Left renal cortex interstitium (tissue), 4 donors: ENCODE measurements around the gene HOXA10. TPM values are rescaled to one million over a fixed set of nuclear protein-coding genes. Genes with fewer than 3 reads are reported as not detected.

ENCODE experiments used
- DNase-seq, 4 donors: peaks; one replicate each; pipeline ENCODE4 v3.0.0-alpha.2; 2013; ENCODE audit warnings: low read depth in 4 of 4, low spot score in 2 of 4, missing footprints in 1 of 4
- polyA plus RNA-seq, 4 donors: library from polyadenylated mRNA; unstranded; fragments of 120-200 nt; gene quantifications; one replicate each; pipeline ENCODE4 v1.2.1, GENCODE V29; 2013; ENCODE audit not compliant: insufficient read length in 4 of 4

HOXA10 gene
- polyA plus RNA-seq, 4 donors: 131 to 160 (median 151) TPM

DNA sequence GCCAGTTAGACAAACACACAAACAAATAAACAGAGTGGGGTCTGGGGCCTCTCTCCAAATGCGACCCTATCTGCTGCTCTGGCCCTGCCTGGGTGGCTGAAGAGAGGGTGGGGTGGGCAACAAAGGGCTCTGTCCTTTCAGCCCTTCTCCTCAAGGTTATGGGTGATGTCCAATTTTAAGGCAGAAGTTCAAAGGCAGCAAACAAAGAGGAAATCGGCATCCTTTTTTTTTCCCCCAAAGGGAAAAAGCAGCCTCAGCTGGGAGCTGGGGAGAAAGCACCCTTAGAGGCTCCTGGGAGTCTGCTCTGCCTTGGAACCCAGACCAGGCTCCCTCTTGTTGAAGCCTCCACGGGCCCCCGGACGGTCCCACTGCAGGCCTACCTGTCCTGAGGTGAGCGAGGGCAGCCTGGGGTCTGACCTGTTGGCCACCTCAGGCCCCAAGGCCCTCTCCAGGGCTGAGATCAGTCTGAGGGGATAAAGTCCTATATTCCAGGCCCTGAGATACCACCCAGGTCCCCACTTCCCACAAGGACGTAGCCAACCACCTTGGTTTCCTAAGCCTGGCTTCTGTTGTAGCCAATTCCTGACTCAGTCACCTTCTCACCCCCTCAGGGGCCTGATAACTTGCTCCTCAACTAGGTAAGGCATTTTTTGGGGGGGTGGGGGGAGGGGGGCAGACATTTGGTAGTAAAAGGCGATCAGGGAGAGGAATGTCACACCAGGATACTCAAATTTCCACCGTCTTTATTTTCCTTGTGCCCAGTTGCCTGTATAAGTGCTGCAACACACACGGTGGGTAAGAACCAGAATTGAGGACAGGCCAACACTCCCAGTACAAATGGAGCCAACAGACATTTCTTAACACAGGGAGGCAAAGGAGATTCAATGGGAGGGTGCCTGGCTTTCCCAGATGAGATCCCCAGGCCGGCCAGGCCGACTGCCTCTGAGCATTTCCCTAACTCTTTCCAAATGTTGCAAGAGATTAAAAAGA lies 6.6 kb upstream of the HOXA10 start:
- DNase-seq: no peak

- peak in 1 of 4 donors; percentile 88 for DNase-seq
Measured at GRCh38 chr7:27179503-27180430, 5.6 kb upstream of the HOXA10 start.

DNA sequence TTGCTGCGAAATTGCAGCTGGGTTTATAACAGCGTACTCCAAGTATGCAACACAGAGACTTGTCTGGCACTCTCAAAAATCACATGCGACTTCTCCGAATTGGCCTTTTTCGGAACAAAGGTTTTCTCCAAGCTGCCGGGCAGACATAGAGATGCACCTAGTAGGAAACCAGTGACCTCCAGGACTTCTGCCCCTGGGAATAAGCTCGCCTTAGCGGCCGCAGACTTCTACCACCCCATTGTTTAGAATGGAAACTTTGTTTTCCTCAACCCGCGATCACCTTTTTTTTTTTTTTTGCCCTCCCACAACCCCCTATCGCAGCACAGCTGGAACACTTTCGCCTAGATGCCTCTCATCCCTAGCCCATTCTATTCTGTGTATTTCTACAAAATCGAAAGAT lies 4.9 kb upstream of the HOXA10 start:
- no peak for DNase-seq

DNA sequence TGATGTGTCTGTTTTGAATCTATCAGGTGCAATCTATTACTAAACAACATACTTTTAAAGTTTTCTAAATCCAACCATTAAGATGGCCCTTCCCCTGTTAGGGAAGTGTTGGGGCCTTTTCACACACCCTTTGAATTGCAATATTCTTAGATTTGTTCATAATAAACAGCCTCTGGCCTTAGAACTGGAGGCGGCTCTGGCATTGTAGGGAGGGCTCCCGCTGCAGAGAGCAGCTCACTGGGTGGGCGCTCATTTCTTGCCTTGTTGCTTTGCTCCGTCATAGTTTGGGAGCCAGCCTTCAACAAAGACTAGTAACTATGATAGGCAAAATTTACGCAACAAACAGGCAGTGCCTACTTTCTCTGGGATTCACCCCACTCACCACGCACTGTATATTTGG lies 4.2 kb upstream of the HOXA10 start:
- no peak for DNase-seq

- DNase-seq: no peak
Measured at GRCh38 chr7:27177795-27178320, 3.7 kb upstream of the HOXA10 start.

- no peak for DNase-seq
Measured at GRCh38 chr7:27176962-27177794, 3.1 kb upstream of the HOXA10 start.

GRCh38 chr7:27176524-27176845 lies 2.4 kb upstream of the HOXA10 start:
- DNase-seq: no peak

DNA sequence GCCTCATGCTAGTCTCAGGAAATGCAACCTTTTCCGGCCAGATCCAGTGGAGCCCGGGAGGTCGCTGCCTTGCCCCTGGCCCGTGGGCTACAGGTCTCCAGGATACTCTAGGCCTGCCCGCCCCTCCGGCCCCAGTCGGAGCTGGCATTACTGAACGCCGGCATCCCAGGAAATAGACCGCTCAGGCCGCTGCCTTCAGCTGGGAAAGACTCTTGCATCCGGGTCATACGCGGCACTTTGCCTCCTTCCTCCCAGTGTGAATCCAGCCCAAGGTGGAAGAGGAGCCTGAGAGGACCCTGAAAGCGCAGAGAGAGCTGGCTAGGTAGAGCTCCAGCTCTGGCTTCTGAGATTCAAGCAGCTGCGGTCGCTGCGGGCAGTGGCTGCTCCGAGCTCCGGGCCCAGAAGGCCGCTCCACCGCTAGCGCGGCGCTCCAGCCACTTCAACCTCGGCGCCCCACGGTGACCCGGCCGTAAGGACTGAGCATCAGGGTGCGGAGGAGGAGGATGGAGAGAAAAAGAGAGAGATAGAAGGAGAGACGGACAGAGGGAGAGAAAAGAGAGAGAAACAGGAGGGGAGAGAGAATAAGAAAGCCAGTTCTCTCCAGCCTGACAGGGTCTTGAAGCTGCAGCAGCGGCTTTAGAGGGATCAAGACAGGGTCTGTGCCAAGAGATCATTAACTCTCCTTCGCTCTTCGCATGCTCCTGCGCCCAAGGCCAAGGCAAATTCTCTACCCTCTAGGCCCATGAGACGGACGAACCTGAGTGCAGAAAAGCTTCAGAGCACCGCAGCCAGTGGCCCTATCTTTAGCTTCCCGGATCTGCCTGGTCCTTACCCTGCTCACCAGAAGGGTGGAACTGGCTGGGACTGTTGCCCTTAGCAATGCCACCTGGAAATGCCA lies 1.8 kb upstream of the HOXA10 start:
- no peak for DNase-seq

GRCh38 chr7:27174874-27175625 lies 930 bp upstream of the HOXA10 start:
- DNase-seq: no peak

- no peak for DNase-seq
Measured at GRCh38 chr7:27173511-27173955, 587 bp downstream of the HOXA10 start.

DNA sequence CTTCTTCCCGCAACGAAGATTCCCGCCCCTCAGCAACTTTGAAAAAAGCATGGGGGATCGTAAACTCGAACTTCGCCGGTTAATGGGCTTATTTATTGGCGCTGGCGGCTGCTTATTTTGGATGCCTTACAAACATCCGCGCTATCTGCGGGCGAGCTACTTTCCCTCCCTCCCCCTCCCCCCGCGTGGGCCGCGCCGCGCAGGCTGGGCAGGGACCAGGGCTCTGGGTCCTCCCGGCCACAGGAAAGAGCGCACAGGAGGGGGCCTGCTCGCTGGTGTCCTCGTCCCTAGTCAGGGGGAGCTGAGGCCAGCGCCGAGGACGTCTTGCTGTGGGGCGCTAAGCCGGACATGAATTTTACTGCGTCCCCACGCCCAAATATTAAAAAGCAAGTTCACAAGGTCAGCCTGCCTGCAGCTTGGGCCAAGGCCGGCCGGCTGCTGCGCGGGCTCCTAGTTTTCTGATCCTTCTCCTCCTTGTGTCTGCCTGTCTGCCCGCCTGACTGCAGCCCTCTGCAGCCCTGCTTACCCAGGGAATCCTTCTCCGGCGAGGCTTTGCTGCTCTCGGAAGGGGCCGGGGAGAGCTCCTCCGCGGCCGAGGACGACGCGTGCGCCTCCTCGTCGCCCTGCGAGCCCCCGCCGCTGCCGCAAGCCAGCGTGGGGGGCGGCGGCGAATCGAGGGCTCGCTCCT lies 1.2 kb downstream of the HOXA10 start:
- DNase-seq: no peak

- DNase-seq: no peak
Measured at GRCh38 chr7:27172315-27172774, 1.8 kb downstream of the HOXA10 start.

- no peak for DNase-seq
Measured at GRCh38 chr7:27171637-27172314, 2.3 kb downstream of the HOXA10 start.

- DNase-seq: no peak
Measured at GRCh38 chr7:27171325-27171636, 2.8 kb downstream of the HOXA10 start.

DNA sequence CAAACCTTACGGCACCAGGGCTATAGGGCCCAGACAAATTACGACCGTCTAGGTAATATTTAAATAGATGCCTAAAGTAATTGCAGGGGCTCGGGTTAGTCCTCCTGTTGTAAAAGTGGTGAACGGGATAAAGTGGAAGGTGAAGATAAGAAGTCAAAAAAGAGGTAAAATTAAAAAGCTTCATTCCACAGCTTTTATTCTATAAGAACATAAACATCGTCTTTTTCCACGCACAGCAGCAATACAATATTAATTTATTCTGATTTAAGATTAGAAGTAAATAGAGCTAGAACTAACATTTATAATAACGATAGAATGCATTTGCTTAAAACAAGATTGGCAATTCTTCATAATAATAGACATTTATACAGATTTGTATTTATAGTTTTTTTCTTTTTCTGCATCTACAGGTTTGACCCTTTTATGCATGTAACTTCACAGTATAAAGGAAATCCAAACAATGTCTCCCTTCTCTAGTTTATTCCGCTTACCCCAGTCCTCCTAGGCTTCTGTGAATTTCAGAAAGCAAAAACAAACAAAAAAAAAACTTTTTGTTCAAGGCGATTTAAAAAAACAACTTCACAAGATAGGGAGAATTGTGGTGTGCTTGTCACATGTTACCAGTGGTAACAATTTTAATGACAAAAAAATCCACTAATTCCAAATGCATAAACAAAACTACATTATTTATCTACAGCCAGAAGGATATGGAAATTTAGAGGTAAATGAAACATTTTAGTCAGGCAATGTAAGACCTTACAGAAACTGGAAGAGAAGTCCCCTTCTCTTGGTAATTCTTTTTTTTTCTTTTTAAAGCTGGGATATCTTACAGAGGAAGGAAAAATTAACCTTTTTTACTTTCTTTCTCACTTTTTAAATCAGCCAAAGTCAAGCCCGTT lies 3.4 kb downstream of the HOXA10 start:
- no peak for DNase-seq

DNA sequence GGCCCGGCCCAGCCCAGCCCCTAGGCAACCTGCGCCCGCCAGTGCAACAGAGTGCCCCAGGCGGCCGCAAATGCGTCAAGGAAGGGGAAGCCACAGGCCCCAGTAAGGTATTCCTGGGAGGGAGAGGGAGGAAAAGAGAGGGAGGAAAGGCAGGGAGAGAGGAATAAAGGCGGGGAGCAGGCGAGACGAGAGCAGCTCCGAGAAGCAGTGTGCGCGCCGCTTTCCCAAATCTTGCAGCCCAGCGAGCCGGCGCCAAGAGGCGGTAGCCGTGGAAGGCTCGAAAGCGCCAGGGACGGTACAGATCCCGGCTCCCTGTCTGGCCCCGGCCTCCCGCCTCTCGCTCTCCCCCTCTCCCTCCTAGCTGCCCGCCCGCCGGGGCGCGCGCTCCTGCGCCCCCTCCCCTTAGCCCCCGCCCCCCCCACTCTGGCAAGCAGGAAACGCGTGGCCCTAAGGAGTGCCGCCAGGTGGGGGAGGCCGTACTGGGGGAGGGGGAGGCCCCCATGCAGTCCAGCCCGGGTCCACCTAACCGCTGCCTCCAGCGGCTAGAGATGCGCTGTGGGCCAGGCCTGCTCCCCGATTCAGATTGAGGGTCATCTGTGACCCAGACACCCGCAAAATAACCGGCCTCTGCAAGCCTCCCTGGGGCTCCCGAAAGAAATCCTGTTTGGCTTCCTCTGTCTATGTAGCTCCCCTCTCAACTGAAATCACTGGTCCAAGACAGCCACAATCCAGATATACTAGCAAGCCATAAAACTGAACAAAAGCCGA lies 4.3 kb downstream of the HOXA10 start:
- DNase-seq: no peak
